DOHH2 (cell line): ENCODE measurements around the gene CASKIN1.

Source experiments
- H3F3A ChIP-seq: fragments of 200-600 bp; sonication (generic), shearing (Covaris generic); 2 replicates; pipeline ENCODE4 v1.6.0; 2016; ENCODE audit warnings: antibody characterized with exemption, mild to moderate bottlenecking; ENCODE audit not compliant: control insufficient read depth, insufficient read depth
- H3K27ac ChIP-seq: fragments of 200-600 bp; sonication (generic); 2 replicates; pipeline ENCODE4 v1.5.1; 2014; ENCODE audit warnings: low read depth, mild to moderate bottlenecking, low read length, moderate library complexity
- H3K27me3 ChIP-seq: fragments of 200-600 bp; sonication (generic); 2 replicates; pipeline ENCODE4 v1.6.1; 2014; ENCODE audit warnings: mild to moderate bottlenecking, low read length, mixed read lengths; ENCODE audit not compliant: control insufficient read depth
- H3K36me3 ChIP-seq: fragments of 200-600 bp; sonication (generic); 2 replicates; pipeline ENCODE4 v1.6.1; 2014; ENCODE audit warnings: mild to moderate bottlenecking, low read length, moderate library complexity, mixed read lengths; ENCODE audit not compliant: control insufficient read depth
- H3K4me1 ChIP-seq: fragments of 200-600 bp; sonication (generic); 2 replicates; pipeline ENCODE4 v1.6.1; 2014; ENCODE audit warnings: mild to moderate bottlenecking, low read length, mixed read lengths; ENCODE audit not compliant: control insufficient read depth
- H3K4me2 ChIP-seq: fragments of 200-600 bp; sonication (generic); 2 replicates; pipeline ENCODE4 v1.6.0; 2014; ENCODE audit warnings: mild to moderate bottlenecking, low read length, moderate library complexity
- H3K4me3 ChIP-seq: fragments of 200-600 bp; sonication (generic); 2 replicates; pipeline ENCODE4 v1.5.1; 2014; ENCODE audit warnings: mild to moderate bottlenecking, low read length, mixed read lengths
- H3K79me2 ChIP-seq: fragments of 200-600 bp; sonication (generic); 2 replicates; pipeline ENCODE4 v1.6.1; 2014; ENCODE audit warnings: mild to moderate bottlenecking, low read length, mixed read lengths; ENCODE audit not compliant: control insufficient read depth
- H3K9me2 ChIP-seq: fragments of 200-600 bp; sonication (generic); replicated peaks from 2 replicates; pipeline ENCODE4 v1.6.1; 2014; ENCODE audit warnings: mild to moderate bottlenecking, low read length, mixed read lengths; ENCODE audit not compliant: control insufficient read depth
- H3K9me3 ChIP-seq: fragments of 200-600 bp; sonication (generic); 2 replicates; pipeline ENCODE4 v1.6.1; 2014; ENCODE audit warnings: antibody characterized with exemption, low read length, mixed read lengths; ENCODE audit not compliant: control insufficient read depth, insufficient read depth
- H4K20me1 ChIP-seq: fragments of 200-600 bp; sonication (generic); 2 replicates; pipeline ENCODE4 v1.6.0; 2014; ENCODE audit warnings: low read depth, mild to moderate bottlenecking, antibody characterized with exemption, low read length, moderate library complexity; ENCODE audit not compliant: control insufficient read depth, insufficient read depth
- CTCF ChIP-seq: fragments of 200-600 bp; sonication (generic); IDR thresholded peaks from one replicate; pipeline ENCODE4 v1.5.1; 2014; ENCODE audit warnings: antibody characterized with exemption, mild to moderate bottlenecking, low read depth, low read length; ENCODE audit not compliant: poor library complexity, severe bottlenecking
- EZH2phosphoT487 ChIP-seq: fragments of 200-600 bp; sonication (generic); IDR thresholded peaks from 2 replicates; pipeline ENCODE4 v1.6.1; 2017; ENCODE audit warnings: borderline replicate concordance, mild to moderate bottlenecking, antibody characterized with exemption, low read length, moderate library complexity, mixed read lengths

CASKIN1 gene

GRCh38 chr16:2213817-2214718 lies 17.7 kb upstream of the CASKIN1 start:
- Histone ChIP-seq H3F3A (peaks cover 7% of the 10 kb centered on the region; the same call in 1 of the 2 replicates), H3K4me3 (peak overlapping the region; percentile 78), H3K27me3 (no peaks in the 10 kb centered on the region), H3K9me3 (no peaks in the 10 kb centered on the region), H3K27ac (peak overlapping the region; percentile 18; the same call in 1 of the 2 replicates), H3K79me2 (peaks cover 47% of the 10 kb centered on the region), H3K4me2 (peak overlapping the region; percentile 90), H3K9me2 (no peaks in the 10 kb centered on the region), H3K4me1 (peaks cover 26% of the 10 kb centered on the region), H4K20me1 (peaks cover 9% of the 10 kb centered on the region), H3K36me3 (peaks cover 42% of the 10 kb centered on the region)
- TF ChIP-seq CTCF (no peak), EZH2phosphoT487 (no peak)

GRCh38 chr16:2212362-2213324 lies 16.2 kb upstream of the CASKIN1 start:
- Histone ChIP-seq H3K27ac (peak overlapping the region; percentile 34; the same call in 1 of the 2 replicates), H3K9me3 (no peaks in the 10 kb centered on the region)

GRCh38 chr16:2211923-2212347 lies 15.5 kb upstream of the CASKIN1 start:
- H3K4me2 ChIP-seq, result peak overlapping the region; percentile 90
- peaks cover 57% of the 10 kb centered on the region for H3K79me2 ChIP-seq
- peaks cover 63% of the 10 kb centered on the region for H3K36me3 ChIP-seq
- peaks cover 7% of the 10 kb centered on the region; the same call in 1 of the 2 replicates for H3F3A ChIP-seq
- no peaks in the 10 kb centered on the region for H3K9me2 ChIP-seq
- peaks cover 26% of the 10 kb centered on the region for H3K4me1 ChIP-seq
- TF ChIP-seq CTCF (no peak), EZH2phosphoT487 (no peak)
- H4K20me1 ChIP-seq, result peaks cover 9% of the 10 kb centered on the region
- H3K27me3 ChIP-seq, result no peaks in the 10 kb centered on the region
- H3K27ac ChIP-seq, result no peak overlapping the region
- H3K9me3 ChIP-seq, result no peaks in the 10 kb centered on the region
- H3K4me3 ChIP-seq, result peak overlapping the region; percentile 78; the same call in 1 of the 2 replicates

More at GRCh38 chr16:2212362-2213324, 16.2 kb upstream of the CASKIN1 start:
- Histone ChIP-seq H3K36me3 (peaks cover 56% of the 10 kb centered on the region), H3K4me1 (peaks cover 26% of the 10 kb centered on the region), H3K9me2 (no peaks in the 10 kb centered on the region), H3K79me2 (peaks cover 50% of the 10 kb centered on the region), H3K4me3 (peak overlapping the region; percentile 78), H3F3A (peaks cover 7% of the 10 kb centered on the region; the same call in 1 of the 2 replicates), H3K4me2 (peak overlapping the region; percentile 90), H3K27me3 (no peaks in the 10 kb centered on the region), H4K20me1 (peaks cover 9% of the 10 kb centered on the region)
- TF ChIP-seq CTCF, result no peak
- TF ChIP-seq EZH2phosphoT487, result no peak
